AG10803 (cell line): Measurements from ENCODE around the gene PHLPP1.

Source experiments
- DNase-seq: peaks from one replicate; pipeline ENCODE4 v3.0.0; 2010; ENCODE audit warnings: low read depth
- H3K4me3 ChIP-seq: 2 replicates; pipeline ENCODE4 v1.5.1; 2011; ENCODE audit warnings: mild to moderate bottlenecking, low read length, control low read depth
- TF ChIP-seq, protein P1 (sequence below): conservative IDR thresholded peaks from 2 replicates; pipeline ENCODE4 v1.5.1; 2011; ENCODE audit warnings: mild to moderate bottlenecking, low read length, control low read depth, inconsistent platforms

The PHLPP1 gene

DNA sequence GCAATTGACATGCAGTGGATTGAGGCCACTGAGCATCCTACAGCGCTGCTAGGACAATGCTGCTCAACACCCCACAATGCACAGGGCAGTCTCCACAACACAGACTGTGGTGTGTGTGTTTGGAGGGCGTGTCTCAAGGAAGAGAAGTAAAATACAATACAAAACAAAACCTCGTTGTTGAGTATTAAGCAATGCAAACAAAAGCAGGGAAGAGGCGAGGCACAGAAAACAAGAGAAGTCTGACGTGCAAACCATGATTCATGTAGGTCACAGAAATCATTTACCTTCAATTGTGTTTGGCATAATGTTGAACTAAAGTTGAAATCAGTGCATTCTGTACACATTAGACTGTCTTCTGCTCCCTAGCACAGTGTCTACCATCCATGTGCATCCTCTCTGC lies 260.9 kb downstream of the PHLPP1 start:
- TF ChIP-seq, protein P1, sequence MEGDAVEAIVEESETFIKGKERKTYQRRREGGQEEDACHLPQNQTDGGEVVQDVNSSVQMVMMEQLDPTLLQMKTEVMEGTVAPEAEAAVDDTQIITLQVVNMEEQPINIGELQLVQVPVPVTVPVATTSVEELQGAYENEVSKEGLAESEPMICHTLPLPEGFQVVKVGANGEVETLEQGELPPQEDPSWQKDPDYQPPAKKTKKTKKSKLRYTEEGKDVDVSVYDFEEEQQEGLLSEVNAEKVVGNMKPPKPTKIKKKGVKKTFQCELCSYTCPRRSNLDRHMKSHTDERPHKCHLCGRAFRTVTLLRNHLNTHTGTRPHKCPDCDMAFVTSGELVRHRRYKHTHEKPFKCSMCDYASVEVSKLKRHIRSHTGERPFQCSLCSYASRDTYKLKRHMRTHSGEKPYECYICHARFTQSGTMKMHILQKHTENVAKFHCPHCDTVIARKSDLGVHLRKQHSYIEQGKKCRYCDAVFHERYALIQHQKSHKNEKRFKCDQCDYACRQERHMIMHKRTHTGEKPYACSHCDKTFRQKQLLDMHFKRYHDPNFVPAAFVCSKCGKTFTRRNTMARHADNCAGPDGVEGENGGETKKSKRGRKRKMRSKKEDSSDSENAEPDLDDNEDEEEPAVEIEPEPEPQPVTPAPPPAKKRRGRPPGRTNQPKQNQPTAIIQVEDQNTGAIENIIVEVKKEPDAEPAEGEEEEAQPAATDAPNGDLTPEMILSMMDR: no peak
- no peak for DNase-seq
- no peak overlapping the region for H3K4me3 ChIP-seq

DNA sequence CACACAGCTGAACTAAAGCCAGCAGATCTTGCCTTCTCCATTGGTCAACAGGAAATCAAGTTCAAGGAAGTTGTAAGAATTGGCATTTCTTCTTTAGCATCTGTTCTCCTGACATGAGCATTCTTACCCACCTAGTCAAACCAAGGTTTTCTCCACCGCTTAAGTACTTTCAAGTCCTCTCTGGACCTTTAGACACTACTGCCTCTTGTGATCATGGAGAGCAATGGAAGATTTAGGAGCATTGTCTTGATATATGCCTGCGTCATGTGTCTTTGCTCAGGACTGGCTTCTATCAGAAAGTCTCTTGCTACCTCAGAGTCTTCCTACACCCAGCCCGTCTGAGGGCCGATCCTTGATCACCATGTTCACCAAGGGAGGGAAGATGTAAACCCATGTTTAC lies 262.2 kb downstream of the PHLPP1 start:
- no peak overlapping the region for H3K4me3 ChIP-seq
- TF ChIP-seq, protein P1: no peak
- DNase-seq: peak; percentile 22

DNA sequence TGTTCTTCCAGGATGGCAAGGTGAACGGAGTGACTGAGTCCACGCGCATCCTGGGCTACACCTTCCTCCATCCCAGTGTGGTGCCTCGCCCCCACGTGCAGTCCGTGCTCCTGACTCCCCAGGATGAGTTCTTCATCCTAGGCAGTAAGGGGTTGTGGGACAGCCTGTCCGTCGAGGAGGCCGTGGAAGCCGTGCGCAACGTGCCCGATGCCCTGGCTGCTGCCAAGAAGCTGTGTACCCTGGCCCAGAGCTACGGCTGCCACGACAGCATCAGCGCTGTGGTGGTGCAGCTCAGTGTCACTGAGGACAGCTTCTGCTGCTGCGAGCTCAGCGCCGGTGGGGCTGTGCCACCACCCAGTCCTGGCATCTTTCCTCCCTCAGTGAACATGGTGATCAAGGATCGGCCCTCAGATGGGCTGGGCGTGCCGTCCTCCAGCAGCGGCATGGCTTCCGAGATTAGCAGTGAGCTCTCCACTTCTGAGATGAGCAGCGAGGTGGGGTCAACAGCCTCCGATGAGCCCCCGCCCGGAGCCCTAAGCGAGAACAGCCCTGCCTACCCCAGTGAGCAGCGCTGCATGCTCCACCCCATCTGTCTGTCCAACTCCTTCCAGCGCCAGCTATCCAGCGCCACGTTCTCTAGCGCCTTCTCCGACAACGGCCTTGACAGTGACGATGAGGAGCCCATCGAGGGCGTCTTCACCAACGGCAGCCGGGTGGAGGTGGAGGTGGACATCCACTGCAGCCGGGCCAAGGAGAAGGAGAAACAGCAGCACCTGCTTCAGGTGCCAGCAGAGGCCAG lies 263.1 kb downstream of the PHLPP1 start:
- no peak overlapping the region for H3K4me3 ChIP-seq
- TF ChIP-seq, protein P1: no peak
- DNase-seq: no peak

DNA sequence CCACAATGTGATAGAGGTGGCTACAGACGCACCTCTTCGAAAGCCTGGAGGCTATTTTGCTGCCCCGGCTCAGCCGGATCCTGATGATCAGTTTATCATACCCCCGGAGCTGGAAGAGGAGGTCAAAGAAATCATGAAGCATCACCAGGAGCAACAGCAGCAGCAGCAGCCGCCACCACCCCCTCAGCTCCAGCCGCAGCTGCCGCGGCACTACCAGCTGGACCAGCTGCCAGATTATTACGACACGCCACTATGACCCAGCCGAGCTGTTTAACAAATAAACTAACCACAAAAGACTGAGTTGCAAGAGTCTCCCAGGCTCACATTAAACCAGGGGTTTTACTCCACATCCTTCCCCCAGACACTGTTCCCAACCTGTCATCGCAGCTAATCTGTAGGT lies 263.8 kb downstream of the PHLPP1 start:
- TF ChIP-seq, protein P1: no peak
- DNase-seq: peak; percentile 85
- no peak overlapping the region for H3K4me3 ChIP-seq

DNA sequence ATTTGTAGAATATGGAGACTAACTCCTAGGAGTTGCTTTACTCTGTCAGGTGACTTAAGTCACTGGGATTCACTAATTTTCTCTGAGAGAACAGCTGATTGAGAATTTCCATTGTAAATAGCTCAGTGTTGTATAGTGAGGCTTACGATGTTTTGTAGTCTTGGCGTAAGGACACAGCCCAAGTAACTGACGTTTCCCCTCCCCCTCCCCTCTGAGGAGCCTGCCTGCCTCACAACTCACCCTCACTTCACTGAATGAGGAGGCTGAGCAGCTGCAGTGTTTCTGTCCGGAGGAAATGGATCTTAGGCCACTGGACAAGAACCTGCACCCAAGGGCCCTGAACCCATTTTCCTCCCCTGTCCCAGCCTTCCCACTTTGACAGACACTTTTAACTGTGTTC lies 264.6 kb downstream of the PHLPP1 start:
- no peak for DNase-seq
- no peak overlapping the region for H3K4me3 ChIP-seq
- TF ChIP-seq, protein P1: no peak

DNA sequence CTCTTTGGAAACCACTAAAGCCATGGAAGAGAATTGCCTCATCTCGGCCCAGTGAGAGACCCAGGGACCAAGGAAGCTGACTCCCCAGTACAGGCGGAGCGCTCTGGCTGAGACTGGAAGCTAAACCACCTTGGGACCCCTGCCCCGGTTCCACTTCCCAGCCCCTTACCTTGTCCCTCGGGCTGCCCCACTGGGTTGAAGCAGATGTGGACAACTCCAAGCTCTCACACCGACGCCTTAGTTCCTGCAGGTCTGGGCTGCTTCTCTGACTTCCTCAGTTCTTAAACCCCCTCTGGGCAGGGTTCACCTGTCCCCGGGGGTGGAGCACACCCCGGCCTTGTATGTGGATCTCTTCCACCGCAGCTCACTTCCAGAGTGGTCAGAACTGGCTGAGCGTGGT lies 266.2 kb downstream of the PHLPP1 start:
- no peak for DNase-seq
- TF ChIP-seq, protein P1: no peak
- H3K4me3 ChIP-seq: no peak overlapping the region

DNA sequence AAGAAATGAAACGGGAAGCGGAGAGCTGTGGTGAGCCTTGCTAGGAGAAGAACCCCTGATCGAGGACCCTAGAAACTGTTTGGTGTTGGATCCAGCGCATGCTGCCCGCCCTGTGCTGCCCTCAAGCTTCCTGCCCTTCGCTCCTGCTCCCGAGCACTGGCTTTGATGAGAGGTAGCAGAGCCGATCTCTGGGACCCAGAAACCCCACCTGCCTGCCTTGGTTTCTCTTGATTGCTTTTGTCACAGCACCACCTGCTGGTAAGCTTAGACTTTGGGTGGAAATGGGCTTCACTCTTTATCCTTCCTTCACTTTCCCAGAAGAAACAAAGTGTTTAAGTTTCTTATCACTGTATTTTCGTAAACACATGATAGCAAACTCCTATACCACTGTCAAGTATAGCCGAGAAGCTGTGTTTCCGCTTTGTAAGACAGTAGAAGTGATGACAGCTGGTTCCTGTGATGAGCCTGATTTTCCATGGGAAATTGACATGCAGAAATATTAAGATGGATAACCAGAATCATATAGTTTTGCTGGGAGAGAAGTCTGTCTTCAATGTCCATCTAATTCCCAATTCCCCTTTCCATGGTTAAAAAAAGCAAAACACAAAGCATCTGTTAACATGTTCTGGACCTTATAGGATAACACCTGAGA lies 267.4 kb downstream of the PHLPP1 start:
- peak; percentile 43 for DNase-seq
- peak overlapping the region; percentile 46 for H3K4me3 ChIP-seq

More for the DNA sequence above, 267.4 kb downstream of the PHLPP1 start:
- TF ChIP-seq, protein P1: peak; percentile 92
